Metanephros (tissue), 2 donors: ENCODE data around the gene DDR1. TPM values are rescaled to one million over a fixed set of nuclear protein-coding genes. Genes with fewer than 3 reads are reported as not detected.

Experiments
- small RNA-seq: library from RNA; depleted of rRNA; stranded (forward); fragments of <200 nt; gene quantifications from one replicate; pipeline ENCODE3, GENCODE V24; 2014; ENCODE audit warnings: low replicate concordance
- total RNA-seq: library from RNA; depleted of rRNA; stranded (reverse); fragments of >200 nt; gene quantifications from one replicate; pipeline ENCODE4 v1.2.3, GENCODE V29; 2014

The DDR1 gene
- total RNA-seq = 141 TPM

DNA sequence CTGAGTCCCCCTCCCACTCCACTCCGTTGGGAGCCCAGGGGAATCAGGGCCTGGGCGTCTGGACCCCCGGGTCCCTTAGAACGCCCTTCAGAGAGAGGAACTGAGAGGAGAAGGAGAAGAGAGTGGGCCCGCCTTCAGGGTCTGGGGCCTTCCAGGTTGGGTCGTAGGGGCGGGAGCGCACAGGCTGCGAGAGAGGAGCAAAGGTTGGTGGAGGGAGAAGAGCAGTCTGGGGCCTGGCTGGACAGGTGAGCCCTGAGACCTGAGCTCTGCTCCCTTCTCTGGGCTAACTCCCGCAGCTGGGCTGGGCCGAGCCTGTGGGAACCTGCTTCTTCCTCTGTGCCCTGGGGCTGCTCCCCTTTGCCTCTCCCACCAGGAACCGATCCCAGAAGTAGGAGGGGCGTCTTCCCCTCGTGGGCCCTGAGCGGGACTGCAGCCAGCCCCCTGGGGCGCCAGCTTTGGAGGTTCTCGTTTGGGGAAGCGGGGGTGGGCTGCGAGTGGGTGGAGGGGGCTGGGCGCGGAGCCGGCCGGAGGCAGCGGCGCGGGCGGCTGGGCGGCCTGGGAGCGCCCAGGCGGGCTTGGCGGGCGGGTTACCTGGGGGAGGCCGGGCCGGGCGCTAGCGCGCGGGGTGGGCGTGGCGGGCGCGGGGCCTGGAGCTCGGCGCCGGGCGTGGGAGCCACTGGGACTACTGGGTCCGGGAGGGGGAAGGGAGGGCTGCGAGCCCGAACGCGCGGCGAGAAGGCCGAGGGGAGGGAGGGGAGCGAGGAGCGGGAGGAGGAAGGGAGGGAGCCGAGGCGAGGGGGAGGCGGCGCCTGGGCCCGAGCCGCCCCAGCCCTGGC, at the start of gene DDR1:
DDR1 (plus strand) TSS at position 835 of the 836 bp plus-strand sequence. CDS start 4,211 bp downstream, outside the sequence.

DNA sequence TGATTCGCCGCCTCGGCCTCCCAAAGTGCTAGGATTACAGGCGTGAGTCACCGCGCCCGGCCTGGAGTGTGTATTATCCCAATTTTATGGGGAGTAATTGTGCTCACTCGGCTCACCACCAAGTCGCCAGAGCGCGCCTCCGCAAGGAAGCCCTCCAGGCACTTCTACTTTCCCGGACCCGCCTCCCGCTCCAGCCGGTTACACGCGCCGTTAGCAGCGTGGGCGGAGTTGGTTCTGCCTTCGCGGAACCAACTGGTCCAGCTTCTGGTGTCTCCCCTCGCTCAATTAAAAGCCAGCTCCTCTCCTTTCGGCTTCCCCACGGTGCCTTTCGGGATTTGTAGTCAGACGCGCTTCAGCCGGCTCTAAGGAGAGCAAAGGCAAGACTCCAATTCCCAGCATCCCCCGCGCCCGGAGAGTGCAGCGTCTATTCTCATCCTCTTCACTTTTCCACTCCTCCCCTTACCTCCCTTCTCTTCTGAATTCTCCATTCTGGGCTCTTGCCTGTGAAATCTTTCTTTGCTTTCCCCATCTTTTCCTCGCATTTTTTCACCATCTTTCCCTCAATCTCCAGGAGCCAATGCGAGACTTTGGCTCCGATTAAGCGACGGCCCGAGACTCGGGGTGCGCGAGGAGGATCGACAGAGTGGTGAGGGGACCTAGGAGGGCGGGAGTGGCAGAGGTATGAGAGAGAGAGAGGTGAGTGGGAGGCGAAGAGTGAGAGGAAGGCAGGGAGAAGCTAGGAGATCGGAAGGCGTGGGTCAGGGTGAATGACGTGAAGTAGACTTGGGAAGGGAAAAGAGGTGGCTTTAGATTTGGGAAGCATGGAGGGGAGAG, 23.7 kb downstream of the DDR1 start, which contains the start of gene GTF2H4:
GTF2H4 (plus strand) TSS at position 450 of the 834 bp plus-strand sequence.

DNA sequence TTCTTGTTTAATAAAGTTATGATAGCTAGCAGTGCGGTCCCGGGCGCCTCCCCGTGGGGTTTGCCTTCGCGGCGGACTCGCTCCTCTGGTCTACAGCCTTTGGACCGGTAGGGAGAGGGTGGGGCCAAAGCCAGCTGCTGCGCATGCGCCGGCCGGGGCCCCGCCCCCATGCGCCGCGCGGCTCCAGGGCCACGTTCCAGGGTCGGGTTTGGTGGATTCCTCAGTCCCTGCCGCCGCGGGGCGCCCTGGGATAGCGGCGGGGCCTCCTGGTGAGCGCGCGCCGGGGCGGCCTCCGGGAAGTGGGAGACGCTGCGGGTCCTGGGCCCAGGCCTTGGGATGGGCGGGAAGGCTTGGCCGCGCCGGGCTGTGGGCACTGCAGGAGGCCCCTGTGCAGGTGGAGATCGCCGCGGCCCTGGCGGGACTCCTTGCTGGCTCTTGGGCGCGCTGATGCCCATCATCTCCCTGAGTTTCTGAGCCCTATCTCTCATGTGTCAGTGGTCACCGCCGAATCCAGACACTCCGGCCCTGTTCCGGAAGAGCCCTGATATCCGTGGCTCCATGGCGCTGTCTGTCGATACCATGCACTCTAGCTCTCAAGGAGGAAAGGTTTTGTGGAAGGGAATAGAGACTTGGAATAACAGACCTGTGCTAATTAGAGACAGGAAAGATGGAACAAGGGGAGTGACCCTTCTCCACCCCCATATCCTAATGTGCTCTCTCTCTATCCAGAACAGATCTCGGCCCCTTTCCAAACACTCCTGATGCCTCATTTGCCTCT, 29.9 kb downstream of the DDR1 start, which contains the start of gene VARS2:
VARS2 (plus strand) TSS at position 163 of the 778 bp plus-strand sequence; CDS start at position 762, 599 bp downstream.

DNA sequence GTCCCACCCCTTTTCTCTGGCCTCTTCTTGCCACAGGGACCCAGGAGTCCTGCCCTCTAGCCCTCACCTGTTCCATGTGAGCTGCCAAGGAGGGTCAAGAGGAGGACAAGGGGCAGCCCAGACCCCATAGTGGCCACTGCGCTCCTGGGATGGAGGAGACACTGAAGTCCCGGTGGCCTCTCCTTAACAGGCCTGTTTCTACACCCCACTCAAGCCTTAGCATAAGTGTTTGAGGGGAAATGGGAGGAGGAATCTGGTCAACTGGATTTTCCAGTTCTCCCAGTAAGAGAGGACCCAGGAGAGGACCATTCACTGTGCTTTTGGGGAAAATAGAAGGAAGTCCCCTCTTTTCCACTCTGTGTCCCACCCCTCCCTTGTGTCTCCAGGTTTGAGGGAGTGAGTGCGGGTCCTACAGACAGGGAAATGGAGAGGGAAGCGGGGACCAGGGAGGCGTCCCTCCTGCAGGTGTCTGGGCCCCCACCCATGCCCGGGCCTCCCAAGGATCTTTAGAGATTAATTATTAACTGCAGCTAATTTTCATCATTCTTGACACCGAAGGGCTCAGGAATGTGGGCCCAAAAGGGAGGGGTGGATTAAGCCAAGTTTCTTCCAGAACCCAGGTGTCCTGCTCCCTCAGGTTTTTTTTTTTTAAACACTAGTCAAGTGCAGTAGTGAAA, 47.8 kb downstream of the DDR1 start, which contains the start of gene SFTA2:
SFTA2 (minus strand) TSS at position 202 of the 677 bp plus-strand sequence; CDS start at position 128, 74 bp downstream.

DNA sequence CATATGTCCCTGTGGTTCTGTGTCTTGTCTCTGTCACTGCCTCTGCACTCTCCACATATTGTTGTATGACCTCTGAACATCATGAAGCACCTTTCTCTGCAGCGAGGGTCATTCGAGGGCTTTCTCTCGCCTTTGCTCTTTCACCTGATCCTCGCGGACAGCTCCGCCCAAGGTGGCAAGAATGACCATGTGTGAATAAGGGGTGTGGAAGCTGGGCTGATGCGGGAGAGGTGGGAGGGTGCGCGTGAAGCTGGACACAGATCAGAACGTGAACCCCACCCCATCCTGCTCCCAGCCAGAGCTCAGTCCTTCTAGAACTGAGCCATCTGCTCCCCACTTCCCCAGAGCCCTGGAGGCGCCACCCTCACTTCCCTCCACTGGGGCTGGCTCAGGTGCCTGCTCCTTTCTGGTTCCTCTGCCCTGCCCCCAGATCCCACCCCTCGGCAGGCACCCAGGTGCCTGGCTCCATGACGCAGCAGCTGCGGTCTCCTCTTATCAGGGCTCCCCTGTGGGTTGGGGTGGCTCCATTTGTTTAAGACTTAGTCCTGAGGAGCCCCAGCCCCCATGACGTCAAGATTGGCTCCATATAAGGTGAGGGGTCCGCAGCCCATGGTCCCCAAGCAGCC, 56.2 kb downstream of the DDR1 start, which contains the start of gene MUCL3:
MUCL3 (plus strand) TSS at position 613 of the 626 bp plus-strand sequence. CDS start 27 bp downstream, outside the sequence.

Small RNA genes lying within 50 kb of the gene (small RNA-seq; reads per million reads assigned to genes)
- not detected for gene RF00019

Other genes with a start within 250 kb of the DDR1 start
- 14.3 TPM for gene C6orf136, start 237.4 kb upstream of the DDR1 start, total RNA-seq
- 27.5 TPM for gene DHX16, start 211.5 kb upstream of the DDR1 start, total RNA-seq
- 30.1 TPM for gene PPP1R18, start 197.9 kb upstream of the DDR1 start, total RNA-seq
- 7.1 TPM for gene NRM, start 193.5 kb upstream of the DDR1 start, total RNA-seq
- gene MDC1, start 167.2 kb upstream of the DDR1 start, total RNA-seq = 15.9 TPM
- 468 TPM for gene TUBB, start 164.2 kb upstream of the DDR1 start, total RNA-seq
- 60.8 TPM for gene FLOT1, start 141.8 kb upstream of the DDR1 start, total RNA-seq
- 13.2 TPM for gene IER3, start 140.0 kb upstream of the DDR1 start, total RNA-seq
- 48.3 TPM for gene GTF2H4, start 23.7 kb downstream of the DDR1 start, total RNA-seq
- gene VARS2, start 29.7 kb downstream of the DDR1 start, total RNA-seq = 26.7 TPM
- gene SFTA2, start 47.7 kb downstream of the DDR1 start, total RNA-seq = not detected
- gene MUCL3, start 56.5 kb downstream of the DDR1 start, total RNA-seq = not detected
- gene MUC21, start 99.2 kb downstream of the DDR1 start, total RNA-seq = not detected
- gene MUC22, start 126.0 kb downstream of the DDR1 start, total RNA-seq = not detected
- not detected for gene C6orf15, start 228.1 kb downstream of the DDR1 start, total RNA-seq
- gene PSORS1C1, start 230.3 kb downstream of the DDR1 start, total RNA-seq = 0.06 TPM
- not detected for gene CDSN, start 235.9 kb downstream of the DDR1 start, total RNA-seq